ENCODE data around the gene JADE1.

The JADE1 gene

GRCh38 chr4:128819082-128819742 lies 9.7 kb downstream of the JADE1 start:
- no peak for TF ChIP-seq CTCF (IDR thresholded peaks at IDR 0.05; ENCODE audit: control insufficient read depth, extremely low read depth, insufficient read depth)
- H3K4me3 ChIP-seq (ENCODE audit: low read depth, low read length), result no peak overlapping the region
- no peak for DNase-seq (ENCODE audit: low read depth)

- no peak for DNase-seq (ENCODE audit: low read depth)
- no peak overlapping the region for H3K4me3 ChIP-seq (ENCODE audit: low read depth, low read length)
- no peak for TF ChIP-seq CTCF (IDR thresholded peaks at IDR 0.05; ENCODE audit: control insufficient read depth, extremely low read depth, insufficient read depth)
Measured at GRCh38 chr4:128820671-128821070, 11.2 kb downstream of the JADE1 start.

GRCh38 chr4:128821151-128821550 lies 11.7 kb downstream of the JADE1 start:
- no peak for TF ChIP-seq CTCF (IDR thresholded peaks at IDR 0.05; ENCODE audit: control insufficient read depth, extremely low read depth, insufficient read depth)
- no peak overlapping the region for H3K4me3 ChIP-seq (ENCODE audit: low read depth, low read length)
- DNase-seq (ENCODE audit: low read depth), result no peak

- DNase-seq (ENCODE audit: low read depth), result no peak
- no peak for TF ChIP-seq CTCF (IDR thresholded peaks at IDR 0.05; ENCODE audit: control insufficient read depth, extremely low read depth, insufficient read depth)
- no peak overlapping the region for H3K4me3 ChIP-seq (ENCODE audit: low read depth, low read length)
Measured at GRCh38 chr4:128823025-128823661, 13.6 kb downstream of the JADE1 start.

- no peak for DNase-seq (ENCODE audit: low read depth)
- no peak overlapping the region for H3K4me3 ChIP-seq (ENCODE audit: low read depth, low read length)
- no peak for TF ChIP-seq CTCF (IDR thresholded peaks at IDR 0.05; ENCODE audit: control insufficient read depth, extremely low read depth, insufficient read depth)
Measured at GRCh38 chr4:128825226-128825625, 15.7 kb downstream of the JADE1 start.

GRCh38 chr4:128827296-128827695 lies 17.8 kb downstream of the JADE1 start:
- no peak for DNase-seq (ENCODE audit: low read depth)
- TF ChIP-seq CTCF (IDR thresholded peaks at IDR 0.05; ENCODE audit: control insufficient read depth, extremely low read depth, insufficient read depth), result no peak
- no peak overlapping the region for H3K4me3 ChIP-seq (ENCODE audit: low read depth, low read length)
